Hematopoietic multipotent progenitor cell treated with erythropoietin and hydrocortisone succinate and interleukin-3 and kit ligand, for 4 days (in vitro differentiated cells): ENCODE results near the gene RASA2.
"Not testable (repeated sequence)": the region's sequence is repeated elsewhere in the genome, so short reads cannot be mapped to it uniquely, and the experiment has no call there.

ENCODE experiments used
- DNase-seq: peaks from one replicate; pipeline ENCODE4 v3.0.0-alpha.2; 2015

Gene RASA2

DNA sequence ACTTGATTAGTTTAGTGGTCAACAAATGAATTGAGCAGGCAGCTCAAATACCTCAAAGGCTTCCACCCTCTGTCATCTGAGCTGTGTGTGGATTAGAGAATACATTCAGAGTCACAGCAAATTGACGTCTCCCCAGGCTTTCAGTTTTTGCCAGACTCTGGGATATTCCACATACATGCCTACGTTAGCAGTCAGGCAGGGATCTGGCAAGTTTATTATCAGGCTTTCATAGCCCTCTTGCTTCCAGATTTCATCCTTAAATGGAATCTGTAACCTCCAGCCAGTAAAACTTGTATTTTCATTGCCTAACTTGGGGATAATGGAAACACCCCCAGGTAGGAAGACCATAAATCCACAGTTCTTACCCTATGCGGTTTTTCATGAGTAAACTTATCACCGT, 115.9 kb downstream of the RASA2 start:
- DNase-seq = no peak

DNA sequence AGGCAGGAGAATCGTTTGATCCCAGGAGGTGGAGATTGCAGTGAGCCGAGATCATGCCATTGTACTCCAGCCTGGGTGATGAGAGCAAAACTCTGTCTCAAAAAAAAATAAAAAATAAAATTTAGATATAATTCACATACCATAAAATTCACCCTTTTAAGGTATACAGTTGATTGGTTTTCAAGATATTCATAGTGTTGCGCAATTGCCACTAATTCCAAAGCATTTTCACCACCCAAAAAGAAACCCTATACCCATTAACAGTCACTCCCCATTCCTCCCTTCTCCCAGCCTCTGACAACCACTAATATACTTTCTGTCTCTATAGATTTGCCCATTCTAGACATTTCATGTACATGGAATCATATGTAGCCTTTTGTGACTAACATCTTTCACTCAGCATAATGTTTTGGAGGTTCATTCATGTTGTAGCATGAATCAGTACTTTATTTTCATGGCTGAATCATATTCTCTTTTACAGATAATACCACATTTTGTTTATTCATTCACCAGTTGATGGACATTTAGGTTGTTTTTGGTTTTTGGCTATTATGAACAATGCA, 116.7 kb downstream of the RASA2 start:
- DNase-seq = no peak

DNA sequence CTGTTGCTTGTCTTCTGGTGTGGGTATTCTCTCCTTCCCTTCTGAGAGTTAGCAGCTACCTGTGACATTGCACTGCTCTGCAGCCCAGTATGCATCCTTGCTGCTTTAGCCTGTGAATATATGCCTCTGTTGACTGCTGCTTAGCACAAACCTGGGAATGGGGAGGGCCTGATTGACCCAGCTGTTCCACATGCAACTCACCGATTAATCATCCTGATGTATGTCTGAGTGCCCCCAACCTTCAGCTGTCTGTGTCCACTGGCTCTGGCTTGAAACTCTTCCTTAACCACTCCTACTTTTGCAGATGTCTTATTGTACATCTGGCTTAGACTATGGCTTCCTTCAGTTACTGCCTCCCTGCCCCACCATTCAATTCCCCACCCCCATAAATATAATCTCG, 119.1 kb downstream of the RASA2 start:
- no peak for DNase-seq

DNA sequence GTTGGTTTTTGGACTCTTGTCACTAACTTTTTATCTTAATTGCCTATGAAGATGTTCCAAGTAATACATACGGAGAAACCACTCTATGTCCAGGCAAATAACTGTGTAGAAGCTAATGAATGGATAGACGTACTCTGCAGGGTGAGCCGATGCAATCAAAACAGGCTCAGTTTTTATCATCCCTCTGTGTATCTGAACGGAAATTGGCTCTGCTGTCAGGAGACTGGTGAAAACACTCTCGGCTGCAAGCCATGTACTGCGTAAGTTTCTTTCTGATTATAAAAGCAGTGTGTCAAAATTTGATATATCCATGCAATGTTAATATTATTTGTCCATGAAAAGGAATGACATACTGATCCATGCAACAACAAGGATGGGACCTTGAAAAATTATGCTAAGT, 121.6 kb downstream of the RASA2 start:
- DNase-seq = no peak

DNA sequence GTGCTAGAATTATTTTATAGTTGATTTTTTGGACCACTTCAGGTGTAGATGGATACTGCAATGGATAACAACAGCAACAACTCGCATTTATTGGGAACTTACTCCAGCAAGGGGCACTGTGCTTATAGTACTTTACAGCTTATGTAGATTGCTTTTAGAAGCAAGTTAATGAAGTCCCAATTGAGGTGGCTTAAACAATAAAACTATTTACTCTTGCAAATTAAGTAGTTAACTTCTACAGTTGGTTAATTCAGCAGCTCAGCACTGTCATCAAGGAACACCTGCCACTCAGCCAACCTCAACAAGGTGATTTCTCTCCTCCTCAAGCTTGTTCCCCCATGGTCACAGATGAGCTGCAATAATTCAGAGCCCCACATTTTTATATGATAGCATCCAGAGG, 124.1 kb downstream of the RASA2 start:
- no peak for DNase-seq

DNA sequence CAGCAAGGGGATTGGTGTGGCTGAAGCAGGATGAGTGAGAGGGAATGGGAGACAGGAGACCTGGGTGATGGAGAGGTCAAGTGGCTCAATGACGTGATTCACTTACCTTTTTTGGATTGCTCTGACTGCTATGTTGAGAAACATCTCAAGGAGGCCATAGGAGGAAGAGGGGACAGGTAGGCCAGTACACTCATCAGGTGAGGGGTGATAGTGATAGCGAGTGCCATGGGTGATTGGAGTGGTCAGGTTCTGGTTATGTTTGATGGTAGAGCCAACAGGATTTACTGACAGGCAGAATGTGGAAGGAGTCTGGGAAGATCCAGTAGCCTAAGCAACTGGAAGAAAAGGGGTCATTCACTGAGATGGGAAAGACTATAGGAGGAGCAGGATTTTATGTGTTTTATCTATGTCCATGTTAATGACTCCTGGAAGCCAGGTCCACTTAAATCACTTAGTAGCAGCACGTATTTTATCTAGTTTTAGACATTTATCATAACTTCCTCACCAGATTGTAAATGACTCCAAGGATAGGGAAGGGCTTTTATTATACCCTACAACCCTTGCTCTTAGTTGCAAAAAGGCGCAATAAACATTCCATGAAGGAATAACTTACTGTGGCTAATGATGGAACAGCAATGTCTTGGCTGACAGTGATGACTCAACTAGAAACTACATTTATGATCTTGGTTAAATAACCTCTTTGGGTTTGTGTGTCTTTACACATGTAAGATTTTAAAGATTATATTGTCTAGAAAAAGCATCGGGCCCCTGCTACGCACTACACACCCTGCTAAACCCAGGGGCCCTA, 131.5 kb downstream of the RASA2 start:
- no peak for DNase-seq

DNA sequence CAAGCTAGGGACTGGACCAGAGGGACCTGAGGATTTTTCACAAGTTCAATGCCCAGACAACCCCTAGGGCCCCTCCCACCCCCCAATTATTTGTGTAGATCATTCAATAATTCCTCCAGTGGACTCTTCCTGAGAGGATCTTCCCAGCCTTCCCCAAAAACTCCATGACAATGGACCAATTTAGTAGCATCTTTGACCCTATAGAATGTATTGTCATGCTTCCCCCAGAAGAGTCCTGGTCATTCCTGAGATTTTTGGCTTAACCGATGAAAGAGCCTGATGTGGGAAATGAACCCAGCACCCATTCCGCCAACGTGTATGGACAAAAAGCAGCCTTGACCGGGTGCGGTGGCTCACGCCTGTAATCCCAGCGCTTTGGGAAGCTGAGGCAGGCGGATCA, 132.1 kb downstream of the RASA2 start:
- no peak for DNase-seq

DNA sequence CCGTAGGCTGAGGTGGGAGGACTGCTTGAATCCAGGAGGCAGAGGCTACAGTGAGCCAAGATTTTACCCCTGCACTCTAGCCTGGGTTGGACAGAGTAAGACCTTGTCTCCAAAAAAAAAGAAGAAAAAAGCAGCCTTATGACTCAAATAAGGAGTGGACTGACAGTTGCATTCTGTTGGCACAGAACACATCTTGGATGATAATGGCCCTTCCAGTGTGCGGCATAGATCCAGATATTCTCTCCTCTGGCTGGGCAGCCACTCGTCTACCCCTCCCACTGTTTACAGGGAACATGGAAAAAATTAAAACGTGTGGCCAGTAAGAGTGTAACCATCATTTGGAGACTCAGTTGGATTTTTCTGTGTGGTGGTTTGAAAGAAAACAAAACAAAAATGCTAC, 132.6 kb downstream of the RASA2 start:
- no peak for DNase-seq

DNA sequence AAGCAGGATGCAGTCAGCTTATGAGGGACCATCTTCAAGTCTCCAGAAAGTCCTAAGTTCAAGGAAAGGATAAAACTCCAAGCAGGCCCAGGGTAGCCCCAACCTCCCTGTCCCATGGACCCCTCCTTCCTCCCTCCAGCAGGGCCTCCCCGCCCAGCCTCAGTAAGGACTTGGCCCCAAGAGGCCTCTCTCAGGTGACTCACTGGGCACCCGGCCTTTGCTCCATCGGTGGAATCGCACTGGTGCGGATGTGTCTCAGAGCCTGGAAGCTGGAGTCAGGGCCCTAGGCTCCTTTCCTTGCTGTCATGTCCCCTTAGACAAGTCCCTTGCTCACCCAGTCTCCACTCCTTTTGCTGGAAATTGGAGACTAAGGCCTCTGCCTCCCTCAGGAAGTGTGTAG, 136.9 kb downstream of the RASA2 start:
- no peak for DNase-seq

DNA sequence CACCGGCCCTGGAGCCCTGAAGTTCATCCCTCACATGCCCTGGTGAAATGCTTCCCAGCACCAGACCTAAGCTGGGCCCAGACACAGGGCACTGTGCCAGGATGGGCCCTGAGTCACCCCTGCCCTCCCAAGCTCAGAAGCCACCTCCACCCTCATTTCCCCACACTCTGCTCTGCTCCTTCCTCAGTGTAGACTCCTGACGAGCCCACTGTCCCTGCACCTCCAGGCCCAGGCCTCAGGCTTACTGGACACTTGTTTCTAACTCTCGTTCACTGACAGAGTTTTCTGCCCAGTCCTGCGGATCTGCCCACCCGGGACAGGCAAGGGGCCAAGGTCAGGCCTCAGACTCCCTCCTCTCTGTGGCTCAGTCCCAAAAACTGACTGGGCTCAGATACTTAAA, 138.7 kb downstream of the RASA2 start:
- no peak for DNase-seq

DNA sequence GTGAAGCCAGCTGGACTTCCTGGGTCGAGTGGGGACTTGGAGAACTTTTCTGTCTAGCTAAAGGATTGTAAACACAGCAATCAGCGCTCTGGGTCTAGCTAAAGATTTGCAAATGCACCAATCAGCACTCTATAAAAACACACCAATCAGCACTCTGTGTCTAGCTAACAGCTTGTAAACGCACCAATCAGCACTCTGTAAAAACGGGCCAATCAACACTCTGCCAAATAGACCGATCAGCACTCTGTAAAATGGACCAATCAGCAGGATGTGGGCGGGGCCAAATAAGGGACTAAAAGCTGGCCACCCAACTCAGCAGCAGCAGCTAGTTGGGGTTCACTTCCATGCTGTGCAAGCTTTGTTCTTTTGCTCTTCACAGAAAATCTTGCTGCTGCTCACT, 141.5 kb downstream of the RASA2 start:
- not testable (repeated sequence) for DNase-seq

DNA sequence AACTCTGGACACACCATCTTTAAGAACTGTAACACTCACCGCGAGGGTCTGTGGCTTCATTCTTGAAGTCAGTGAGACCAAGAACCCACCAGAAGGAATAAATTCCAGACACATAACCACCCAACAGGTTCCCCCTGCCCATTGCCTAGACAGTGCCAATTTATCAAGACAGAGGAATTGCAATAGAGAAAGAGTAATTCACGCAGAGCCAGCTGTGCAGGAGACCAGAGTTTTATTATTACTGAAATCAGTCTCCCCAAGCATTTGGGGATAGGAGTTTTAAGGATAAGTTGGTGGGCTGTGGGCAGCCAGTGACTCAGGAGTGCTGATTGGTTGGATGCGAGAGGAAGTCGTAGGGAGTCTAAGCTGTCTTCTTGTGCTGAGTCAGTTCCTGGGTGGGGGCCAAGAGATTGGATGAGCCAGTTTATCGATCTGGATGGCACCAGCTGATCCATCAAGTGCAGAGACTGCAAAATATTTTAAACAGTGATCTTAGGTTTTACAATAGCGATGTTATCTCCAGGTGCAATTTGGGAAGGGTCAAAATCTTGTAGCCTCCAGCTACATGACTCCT, 142.1 kb downstream of the RASA2 start:
- not testable (repeated sequence) for DNase-seq

DNA sequence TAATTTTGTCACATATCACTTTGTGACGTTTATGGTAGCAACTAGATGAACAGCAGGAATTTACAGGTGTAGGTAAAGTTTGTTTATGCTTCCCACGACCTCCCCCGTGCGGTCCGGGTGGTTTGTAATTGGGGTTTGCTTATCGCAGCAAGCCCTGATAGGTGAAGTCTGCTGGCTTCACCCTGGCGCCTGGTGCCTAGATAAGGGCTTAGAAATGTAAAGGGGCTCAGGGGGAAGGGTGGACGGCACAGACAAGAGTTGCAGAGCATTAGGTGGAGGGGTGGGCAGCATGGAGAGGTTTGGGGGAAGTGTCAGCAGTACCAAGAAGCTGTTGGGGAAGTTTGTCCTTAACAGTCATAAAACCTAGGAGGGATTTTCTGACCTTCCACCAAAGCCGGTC, 143.1 kb downstream of the RASA2 start:
- peak; percentile 51 for DNase-seq

DNA sequence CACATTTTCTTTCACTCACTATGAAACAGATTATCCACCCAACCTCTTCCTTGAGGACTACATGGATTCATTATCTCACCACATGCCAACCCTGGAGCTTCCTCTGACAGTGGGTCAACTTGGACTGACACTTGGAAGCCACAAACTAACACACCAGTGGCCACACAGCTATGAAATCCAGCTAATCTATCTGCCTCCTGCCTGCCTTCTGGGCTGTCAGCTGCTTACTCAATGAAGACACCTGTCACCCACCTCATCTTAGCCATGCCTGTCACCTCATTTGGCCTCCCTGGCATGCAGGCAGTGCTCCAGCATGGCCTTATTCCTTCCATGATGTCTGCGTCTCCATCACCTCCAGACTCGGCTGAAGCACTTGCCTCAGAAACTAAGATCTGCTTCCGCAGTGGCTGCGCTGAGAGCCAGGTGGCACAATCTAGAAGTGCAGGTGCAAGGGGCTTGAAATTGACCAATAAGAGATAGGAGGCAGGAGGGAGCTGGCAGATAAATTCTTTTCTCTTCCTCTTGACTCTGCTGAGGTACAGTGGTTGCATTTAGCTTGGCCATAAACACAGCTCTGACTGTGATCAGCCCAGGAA, 146.1 kb downstream of the RASA2 start:
- no peak for DNase-seq

DNA sequence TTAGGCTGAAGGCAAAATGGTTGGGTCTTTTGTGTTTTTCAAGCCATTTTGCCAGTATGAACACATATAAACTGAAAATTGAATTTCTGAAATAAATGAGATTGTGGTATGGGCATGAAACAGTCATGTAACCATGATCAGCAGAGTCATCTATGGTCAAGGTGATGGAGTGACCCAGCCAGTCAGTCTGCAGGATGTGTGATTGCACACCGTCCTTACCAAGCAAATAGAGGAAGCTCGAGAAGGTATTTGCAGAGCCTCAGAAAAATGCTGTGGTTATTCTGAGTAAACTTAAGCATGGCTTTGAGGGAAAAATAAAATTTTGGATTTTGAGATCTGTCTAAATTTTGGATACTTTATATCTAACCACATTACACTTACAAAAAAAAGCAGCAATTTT, 155.4 kb downstream of the RASA2 start:
- peak; percentile 43 for DNase-seq

DNA sequence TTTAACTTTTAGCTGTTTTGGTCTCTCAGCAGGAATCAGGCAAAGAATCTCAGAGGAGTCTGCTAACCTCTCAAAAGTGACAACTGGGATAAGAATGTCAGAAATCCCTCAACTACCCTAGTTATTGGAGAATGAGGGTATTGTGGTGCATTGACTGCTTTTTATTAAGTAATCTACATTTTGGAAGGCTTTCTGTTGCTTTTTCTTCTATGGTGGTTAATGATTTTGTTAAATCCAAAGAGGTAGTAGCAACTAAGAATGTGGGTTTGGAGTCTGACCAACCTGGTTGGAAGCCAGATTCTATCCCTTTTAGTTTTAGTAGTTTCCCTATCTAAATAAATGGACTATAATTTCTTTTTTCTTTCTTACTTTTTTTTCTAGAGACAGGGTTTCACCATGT, 156.6 kb downstream of the RASA2 start:
- DNase-seq = no peak

DNA sequence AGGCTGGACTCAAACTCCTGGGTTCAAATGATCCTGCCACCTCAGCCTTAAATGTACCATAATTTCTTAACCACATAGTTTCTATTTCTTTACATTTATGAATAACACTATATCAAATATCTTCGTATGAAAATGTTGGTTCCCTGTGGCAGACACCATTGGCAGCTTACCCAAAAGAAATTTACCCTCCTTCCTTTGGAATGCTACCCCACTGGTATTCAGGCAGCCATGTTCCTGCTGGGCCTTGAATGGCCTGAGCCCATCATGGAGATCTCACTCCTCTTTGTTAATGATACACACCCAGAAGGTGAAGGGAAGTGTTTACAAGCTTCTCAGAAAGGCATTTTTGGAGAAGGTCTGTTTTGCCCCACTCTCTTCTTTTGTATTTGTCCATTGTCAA, 157.0 kb downstream of the RASA2 start:
- no peak for DNase-seq

DNA sequence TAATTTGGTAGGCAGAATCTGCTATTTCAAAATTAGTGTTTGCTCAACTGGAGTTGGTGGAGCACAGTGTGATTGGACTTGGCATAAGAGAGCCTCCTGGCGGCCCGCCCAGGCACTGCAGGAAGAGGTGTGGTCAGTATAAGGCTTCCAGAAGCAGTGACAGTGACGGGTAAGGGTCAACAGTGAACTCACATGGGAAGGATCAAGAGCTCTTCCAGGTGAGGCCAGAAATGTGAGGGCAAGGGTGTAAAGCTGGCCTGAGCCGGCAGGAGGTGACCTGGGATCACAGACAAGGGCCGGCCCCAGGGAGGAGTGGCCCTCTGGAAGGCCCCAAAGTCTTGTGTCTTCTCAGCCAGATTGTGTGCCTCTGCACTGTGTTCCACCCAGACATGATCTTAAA, 158.1 kb downstream of the RASA2 start:
- DNase-seq = peak; percentile 83

DNA sequence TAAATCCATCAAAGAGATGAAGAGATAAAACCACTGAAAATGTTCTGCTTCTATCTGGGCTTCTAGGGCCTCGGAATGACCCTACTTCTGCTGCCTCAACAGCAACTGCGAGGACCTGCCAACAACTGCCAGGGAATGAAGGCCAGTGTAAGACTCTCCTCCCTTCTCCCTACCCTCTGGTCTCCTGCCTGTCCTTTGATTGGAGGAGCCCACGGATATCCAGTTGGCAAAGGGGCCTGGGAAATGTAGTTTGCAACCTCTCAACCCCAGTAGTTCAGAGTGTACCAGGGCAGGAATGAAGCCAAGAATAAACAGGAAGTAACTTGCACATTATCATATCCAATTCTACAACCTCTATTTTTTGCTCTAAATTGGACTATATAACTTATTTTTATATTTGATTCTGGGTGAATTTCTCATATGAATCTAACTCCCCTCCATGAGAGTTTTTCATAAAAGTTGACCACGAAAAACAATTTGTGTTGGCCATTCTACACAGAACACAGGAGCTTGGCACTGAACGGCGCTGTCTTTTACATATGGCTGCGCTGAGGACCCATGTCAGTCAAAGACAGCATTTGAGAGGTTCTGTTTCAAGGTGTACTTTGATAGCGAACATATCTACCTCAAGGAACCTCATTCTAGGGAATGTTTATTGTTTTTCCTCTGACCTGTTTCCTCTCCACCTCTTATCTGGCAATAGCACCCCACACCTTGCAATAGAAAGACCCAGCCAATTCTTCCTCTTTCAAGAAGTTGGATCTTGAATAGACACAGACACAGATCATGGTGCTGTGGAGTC, 160.1 kb downstream of the RASA2 start:
- DNase-seq = peak; percentile 95

DNA sequence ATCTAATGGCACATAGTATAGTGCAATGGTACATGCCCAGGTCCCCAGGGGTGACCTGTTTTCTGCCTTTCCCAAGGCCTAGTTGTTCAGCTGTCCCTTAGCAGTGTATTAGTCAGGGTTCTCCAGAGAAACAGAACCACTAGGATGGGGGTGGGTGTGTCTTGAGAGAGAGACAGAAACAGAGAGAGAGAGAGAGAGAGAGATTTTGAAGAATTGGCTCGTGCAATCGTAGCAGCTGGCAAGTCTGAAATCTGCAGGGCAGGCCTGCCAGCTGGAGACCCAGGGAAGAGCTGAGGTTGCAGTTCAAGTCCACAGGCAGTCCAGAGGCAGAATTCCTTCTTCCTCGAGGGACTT, 160.7 kb downstream of the RASA2 start:
- no peak for DNase-seq

DNA sequence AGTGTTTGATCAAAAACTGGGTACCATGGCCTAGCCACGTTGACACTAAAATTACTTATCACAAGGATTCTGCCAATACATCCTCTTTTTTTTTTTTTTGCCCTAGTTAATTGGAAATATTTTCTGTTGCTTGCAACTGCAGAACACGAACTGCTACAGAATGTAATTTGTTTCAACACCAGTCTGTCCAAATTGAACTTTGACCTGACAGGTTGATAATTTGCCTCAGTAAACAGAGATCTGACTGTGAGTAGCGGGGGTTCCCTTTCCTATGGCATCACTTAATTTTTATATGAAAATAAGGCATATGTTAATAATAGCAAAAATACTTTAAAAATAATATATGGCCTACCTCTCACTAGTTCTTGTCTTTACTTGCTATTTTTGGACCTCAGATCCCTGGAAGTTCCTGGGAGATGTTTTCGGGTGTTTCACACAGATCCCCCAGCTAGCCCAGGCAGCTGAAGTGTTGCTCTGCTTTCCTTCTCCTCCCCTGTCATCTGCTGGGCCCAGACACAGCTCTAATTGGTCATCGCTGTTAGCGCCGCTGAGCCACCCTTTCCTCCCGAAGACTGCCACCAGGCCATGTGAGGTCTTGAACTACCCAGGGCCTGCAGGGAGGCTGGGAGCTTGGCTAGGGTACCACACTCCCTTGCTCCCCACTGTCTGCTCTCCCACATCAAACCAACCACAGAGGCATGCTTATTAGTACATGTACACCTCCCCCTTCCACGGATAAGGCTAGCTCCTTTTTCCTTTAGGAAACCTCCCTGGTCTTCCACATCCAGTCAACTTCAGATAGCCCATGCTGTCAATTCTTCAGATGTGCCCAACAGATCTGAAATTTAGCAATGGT, 161.5 kb downstream of the RASA2 start:
- no peak for DNase-seq

DNA sequence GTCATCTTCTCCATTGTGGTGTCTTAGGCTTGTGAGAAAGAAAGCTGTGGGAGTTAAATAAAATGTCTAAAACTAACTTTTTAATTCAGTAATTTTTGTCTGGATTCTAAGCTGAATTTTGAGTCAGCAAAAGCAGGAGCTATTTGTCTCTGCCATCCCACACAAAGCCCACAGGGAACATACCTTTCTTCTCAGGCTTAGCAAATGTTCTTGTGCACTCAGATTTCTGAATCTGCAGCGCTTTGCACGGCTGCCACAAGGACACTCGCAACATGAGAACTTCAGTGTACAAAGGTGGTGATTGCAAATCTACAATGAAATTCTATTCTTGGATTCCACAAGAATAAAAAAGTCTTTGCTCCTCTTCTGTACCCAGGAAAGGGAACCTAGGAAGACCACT, 163.0 kb downstream of the RASA2 start:
- DNase-seq = no peak
